ENCODE results near the gene DNAJC10. TPM values are rescaled to one million over a fixed set of nuclear protein-coding genes. Genes with fewer than 3 reads are reported as not detected.

The DNAJC10 gene
- total RNA-seq, 1 experiment from 2014 or later = 122 TPM

DNA sequence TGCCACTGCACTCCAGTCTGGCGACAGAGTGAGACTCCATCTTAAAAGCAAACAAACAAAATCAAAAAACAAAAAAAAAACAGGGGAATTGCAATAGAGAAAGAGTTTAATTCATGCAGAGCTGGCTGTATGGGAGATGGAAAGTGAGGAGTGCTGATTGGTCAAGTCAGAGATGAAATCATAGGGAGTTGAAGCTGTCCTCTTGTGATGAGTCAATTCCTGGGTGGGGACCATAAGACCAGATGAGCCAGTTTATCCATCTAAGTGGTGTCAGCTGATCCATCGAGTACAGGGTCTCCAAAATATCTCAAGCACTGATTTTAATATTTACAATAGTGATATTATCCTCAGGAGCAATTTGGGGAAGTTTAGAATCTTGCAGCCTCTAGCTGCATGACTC is 105.1 kb downstream of the DNAJC10 start:
- no peak for DNase-seq (ENCODE audit: low read depth in 1 of 2, low spot score in 2 of 2)
- H3K27ac ChIP-seq = no peak overlapping the region
- no peaks in the 10 kb centered on the region for H3K36me3 ChIP-seq
- H3K4me3 ChIP-seq = no peak overlapping the region
- H3K9me3 ChIP-seq (replicated peaks) = no peaks in the 10 kb centered on the region
- H3K27me3 ChIP-seq (replicated peaks) = 0 out of 2 replicates have a peak, but pooled peaks cover 2% of the 10 kb centered on the region
- no peaks in the 10 kb centered on the region for H3K4me1 ChIP-seq (replicated peaks)

DNA sequence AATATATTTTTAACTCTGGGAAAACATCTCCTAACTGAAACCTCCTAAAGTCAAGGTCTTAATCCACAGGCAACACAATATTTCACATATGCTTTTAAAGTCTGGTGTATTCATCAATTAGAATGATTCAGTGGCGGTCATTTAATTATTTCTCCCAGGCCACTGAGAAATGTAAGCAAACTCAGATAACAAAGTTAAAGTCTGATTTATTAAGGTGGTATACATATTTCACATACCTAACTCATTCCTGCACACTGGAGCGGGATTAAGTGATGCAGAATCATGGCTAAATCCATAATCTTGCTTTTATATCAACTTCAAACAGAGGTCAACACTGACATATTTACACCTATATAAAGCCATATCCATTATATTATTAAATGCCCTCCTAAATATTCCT is 106.7 kb downstream of the DNAJC10 start:
- no peaks in the 10 kb centered on the region for H3K9me3 ChIP-seq (replicated peaks)
- no peak for DNase-seq (ENCODE audit: low read depth in 1 of 2, low spot score in 2 of 2)
- H3K36me3 ChIP-seq = no peaks in the 10 kb centered on the region
- 0 out of 2 replicates have a peak, but pooled peaks cover 2% of the 10 kb centered on the region for H3K27me3 ChIP-seq (replicated peaks)
- H3K27ac ChIP-seq = no peak overlapping the region
- H3K4me3 ChIP-seq = no peak overlapping the region
- no peaks in the 10 kb centered on the region for H3K4me1 ChIP-seq (replicated peaks)

DNA sequence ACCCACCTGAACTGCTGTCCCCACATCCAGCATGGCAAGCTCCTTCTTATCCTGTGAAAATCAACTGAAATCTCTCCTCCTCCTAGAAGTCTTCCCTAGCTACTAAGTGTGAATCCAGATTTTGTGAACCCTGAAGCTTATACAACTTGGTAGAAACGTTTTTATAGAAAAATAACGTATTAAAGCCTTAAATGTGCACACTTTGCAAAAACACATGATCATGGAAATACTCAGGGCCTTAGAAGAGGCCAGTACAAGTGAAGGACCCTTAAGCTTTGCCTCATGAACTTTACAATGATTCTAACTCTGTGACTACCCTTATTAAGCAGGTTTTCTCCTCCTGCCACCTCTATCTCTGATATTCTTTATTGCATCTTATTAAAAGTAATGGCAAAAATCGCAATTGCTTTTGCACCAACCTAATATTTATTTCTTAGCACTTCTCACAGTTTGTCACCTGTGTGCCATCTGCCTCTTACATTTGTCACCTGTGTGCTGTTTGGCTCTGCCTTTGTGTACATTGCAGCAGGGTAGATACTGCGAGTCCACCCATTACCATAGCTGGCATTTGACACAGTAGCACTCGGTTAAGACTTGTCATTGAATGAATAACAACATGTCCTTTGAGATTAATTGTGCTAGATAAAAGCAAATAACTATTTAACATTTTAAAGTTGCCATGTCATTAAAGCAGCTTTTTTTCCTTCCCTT is 108.2 kb downstream of the DNAJC10 start:
- Histone ChIP-seq H3K27ac (no peak overlapping the region), H3K36me3 (no peaks in the 10 kb centered on the region), H3K4me3 (no peak overlapping the region), H3K4me1 (replicated peaks) (no peaks in the 10 kb centered on the region), H3K27me3 (replicated peaks) (0 out of 2 replicates have a peak, but pooled peaks cover 2% of the 10 kb centered on the region), H3K9me3 (replicated peaks) (no peaks in the 10 kb centered on the region)
- DNase-seq (ENCODE audit: low read depth in 1 of 2, low spot score in 2 of 2) = no peak

DNA sequence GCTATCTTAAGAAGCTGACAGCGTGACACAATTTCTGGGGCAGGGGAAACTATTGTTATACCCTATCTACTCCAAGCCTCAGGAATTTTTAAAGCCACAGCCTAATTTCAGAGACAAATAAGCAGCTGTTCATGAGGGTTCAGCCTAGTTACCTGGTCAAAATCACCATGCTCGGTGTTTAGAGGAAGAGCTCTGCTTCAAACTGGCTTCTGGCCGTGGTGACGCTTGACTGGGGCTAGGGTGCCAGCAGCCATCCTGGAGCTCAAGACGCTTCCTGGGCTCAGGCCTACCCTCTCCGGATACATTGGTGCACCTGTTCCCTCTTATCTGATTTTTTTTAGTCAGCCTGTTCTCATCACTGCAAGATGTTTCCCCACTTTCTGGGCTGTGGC is 108.7 kb downstream of the DNAJC10 start:
- Histone ChIP-seq H3K4me1 (replicated peaks) (no peaks in the 10 kb centered on the region), H3K36me3 (no peaks in the 10 kb centered on the region), H3K27me3 (replicated peaks) (peaks cover 2% of the 10 kb centered on the region; the same call in 1 of the 2 replicates), H3K4me3 (no peak overlapping the region), H3K9me3 (replicated peaks) (no peaks in the 10 kb centered on the region), H3K27ac (no peak overlapping the region)
- DNase-seq (ENCODE audit: low read depth in 1 of 2, low spot score in 2 of 2) = no peak

DNA sequence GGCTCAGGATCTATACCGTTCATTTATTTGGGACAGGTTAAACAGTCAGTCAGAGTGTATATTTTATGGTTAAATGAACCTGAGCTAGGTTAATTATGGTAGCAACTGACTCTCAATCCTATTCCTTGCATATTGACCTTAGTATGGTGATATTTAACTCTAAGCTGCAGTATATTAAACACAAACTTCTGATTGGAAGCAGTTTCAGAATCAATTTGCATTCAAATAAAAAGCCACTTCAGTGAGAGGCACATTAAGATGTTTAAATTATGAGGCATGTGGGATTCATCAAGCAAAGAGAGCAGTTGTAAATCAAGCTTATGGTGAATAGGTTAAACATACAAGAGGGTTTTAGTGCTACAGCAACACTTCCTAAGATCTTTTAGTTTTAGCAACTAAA is 110.0 kb downstream of the DNAJC10 start:
- DNase-seq (ENCODE audit: low read depth in 1 of 2, low spot score in 2 of 2) = no peak
- Histone ChIP-seq H3K4me1 (replicated peaks) (no peaks in the 10 kb centered on the region), H3K27ac (no peak overlapping the region), H3K27me3 (replicated peaks) (peaks cover 2% of the 10 kb centered on the region; the same call in 1 of the 2 replicates), H3K9me3 (replicated peaks) (no peaks in the 10 kb centered on the region), H3K36me3 (no peaks in the 10 kb centered on the region), H3K4me3 (no peak overlapping the region)

DNA sequence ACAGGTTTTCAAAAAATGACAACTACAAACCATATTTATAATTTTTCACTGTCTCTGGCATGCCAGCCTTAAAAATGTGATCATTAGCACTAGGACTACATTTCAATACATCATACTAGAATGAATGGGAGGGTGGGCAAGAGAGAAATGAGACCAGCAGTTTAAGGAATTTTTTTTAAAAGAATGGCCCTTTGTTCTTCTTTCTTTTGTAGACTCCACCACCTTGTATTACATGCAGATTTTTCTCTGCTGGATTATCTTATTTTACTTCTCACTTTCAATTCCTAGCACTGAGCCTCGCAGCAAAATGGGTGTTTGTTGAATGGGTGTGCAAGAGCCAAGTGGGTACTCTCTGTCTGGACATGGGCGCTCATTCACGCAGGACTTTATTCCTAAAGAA is 110.4 kb downstream of the DNAJC10 start:
- Histone ChIP-seq H3K27ac (no peak overlapping the region), H3K27me3 (replicated peaks) (peaks cover 2% of the 10 kb centered on the region; the same call in 1 of the 2 replicates), H3K4me1 (replicated peaks) (no peaks in the 10 kb centered on the region), H3K36me3 (no peaks in the 10 kb centered on the region), H3K4me3 (no peak overlapping the region), H3K9me3 (replicated peaks) (no peaks in the 10 kb centered on the region)
- DNase-seq (ENCODE audit: low read depth in 1 of 2, low spot score in 2 of 2) = no peak

DNA sequence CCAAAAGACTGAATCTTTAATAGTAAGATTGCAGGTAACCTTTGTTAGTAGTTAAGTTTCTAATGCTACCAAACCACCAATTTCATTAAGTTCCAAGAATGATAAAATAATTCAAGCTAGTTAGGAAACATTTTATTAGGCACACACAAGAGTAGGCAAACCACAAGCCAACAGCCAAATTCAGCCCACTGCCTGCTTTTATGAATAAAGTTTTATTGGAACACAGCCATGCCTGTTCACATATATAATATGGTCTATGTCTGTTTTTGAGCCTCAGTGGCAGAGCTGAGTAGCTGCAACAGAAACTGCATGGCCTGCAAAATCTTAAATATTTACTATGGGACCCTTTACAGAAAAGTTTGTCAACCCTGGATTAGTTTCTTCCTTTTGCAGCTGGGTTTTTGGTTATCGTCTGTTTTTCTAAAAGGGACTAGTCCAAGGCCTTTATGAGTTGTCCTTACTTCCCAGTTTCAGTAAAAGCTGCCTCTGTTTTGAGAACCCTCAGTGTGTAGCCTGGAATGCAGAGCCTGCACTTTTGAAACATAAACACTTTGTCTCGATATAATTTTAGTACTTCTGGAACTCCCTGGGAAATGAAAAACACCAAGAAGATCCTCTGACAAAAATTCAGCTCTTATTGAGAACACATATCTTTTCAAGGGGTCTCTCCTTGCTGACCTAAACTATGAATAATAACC is 111.3 kb downstream of the DNAJC10 start:
- no peak overlapping the region for H3K27ac ChIP-seq
- peaks cover 2% of the 10 kb centered on the region; the same call in 1 of the 2 replicates for H3K27me3 ChIP-seq (replicated peaks)
- no peak for DNase-seq (ENCODE audit: low read depth in 1 of 2, low spot score in 2 of 2)
- no peaks in the 10 kb centered on the region for H3K36me3 ChIP-seq
- H3K9me3 ChIP-seq (replicated peaks) = no peaks in the 10 kb centered on the region
- H3K4me3 ChIP-seq = no peak overlapping the region
- no peaks in the 10 kb centered on the region for H3K4me1 ChIP-seq (replicated peaks)

DNA sequence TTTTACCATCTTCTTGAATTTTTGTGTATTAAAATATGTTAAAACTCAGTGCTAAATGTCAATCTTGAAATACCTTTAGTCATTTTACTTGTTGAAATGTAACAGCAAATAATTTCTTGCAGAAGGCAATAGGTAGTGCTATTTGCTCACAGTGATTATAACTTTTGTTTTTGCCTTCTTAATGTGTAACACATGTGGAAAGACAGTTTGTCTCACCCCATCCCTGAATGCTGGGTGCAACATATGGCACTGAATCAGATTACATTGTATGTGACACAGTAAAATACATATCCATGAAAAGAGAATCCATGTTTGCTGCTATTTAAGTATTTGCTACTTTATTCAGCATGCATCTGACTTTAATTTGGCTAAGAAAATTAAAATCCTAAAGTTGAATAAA is 115.0 kb downstream of the DNAJC10 start:
- H3K4me1 ChIP-seq (replicated peaks) = no peaks in the 10 kb centered on the region

DNA sequence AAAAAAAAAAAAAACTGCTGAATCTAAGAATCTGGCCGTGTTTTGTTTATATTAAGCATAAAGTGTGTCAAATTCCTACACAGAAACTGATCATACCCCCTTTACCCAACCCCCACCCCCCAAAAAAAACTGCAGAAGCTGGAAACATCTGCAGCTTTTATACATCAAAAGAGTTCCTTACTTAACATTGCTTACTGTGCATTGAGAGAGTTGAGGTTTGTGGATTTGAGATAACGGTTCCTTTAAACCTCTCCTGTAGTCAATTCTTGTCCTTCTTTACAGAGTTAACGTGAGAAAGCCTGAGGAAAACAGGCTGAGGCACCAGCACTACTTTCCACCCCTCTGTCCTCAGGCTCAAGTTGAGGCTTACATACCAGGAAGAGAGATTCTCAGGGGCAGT is 115.9 kb downstream of the DNAJC10 start:
- H3K9me3 ChIP-seq (replicated peaks) = no peaks in the 10 kb centered on the region
- no peaks in the 10 kb centered on the region for H3K4me1 ChIP-seq (replicated peaks)
- H3K4me3 ChIP-seq = no peak overlapping the region
- no peaks in the 10 kb centered on the region for H3K36me3 ChIP-seq
- peaks cover 7% of the 10 kb centered on the region; the same call in 1 of the 2 replicates for H3K27me3 ChIP-seq (replicated peaks)
- no peak for DNase-seq (ENCODE audit: low read depth in 1 of 2, low spot score in 2 of 2)
- H3K27ac ChIP-seq = no peak overlapping the region

More for the DNA sequence above, 115.0 kb downstream of the DNAJC10 start:
- H3K27ac ChIP-seq = no peak overlapping the region
- H3K4me3 ChIP-seq = no peak overlapping the region
- H3K9me3 ChIP-seq (replicated peaks) = no peaks in the 10 kb centered on the region
- H3K27me3 ChIP-seq (replicated peaks) = peaks cover 3% of the 10 kb centered on the region; the same call in 1 of the 2 replicates
- no peaks in the 10 kb centered on the region for H3K36me3 ChIP-seq
- DNase-seq (ENCODE audit: low read depth in 1 of 2, low spot score in 2 of 2) = no peak

DNA sequence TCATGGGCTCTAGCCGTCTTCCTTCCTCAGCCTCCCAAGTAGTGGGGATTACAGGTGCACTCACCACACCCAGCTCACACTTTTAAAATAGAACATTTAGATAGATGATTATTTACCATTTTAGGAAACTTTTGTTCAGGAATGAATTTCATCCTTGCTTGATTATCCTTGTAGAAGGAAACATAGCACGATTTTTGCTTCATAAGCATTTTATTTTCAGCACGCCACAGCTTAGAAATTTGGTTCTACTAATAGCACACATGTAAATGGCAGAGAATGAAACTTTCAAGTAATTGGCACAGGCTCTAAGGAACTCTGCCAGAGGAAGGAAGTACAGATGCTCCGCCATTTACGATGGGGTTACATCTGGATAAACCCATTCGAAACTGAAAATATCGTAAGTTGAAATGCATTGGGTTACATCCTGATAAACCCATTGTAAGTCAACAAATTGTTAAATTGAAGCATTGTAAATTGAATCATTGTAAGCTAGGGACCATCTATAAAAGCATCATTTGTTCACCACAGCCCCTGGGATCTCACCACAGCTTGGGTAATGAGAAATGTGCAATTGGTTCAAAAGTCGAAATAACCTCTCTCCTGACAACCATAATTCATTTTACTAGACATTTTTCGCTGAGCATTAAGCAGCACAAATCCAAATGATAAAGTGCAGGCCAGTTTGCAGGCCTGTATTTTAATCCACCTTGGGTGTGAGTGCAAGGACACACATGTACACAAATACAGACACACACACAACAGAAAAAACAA is 117.2 kb downstream of the DNAJC10 start:
- H3K9me3 ChIP-seq (replicated peaks) = no peaks in the 10 kb centered on the region
- H3K27ac ChIP-seq = no peak overlapping the region
- DNase-seq (ENCODE audit: low read depth in 1 of 2, low spot score in 2 of 2) = no peak
- H3K4me3 ChIP-seq = no peak overlapping the region
- H3K27me3 ChIP-seq (replicated peaks) = peaks cover 12% of the 10 kb centered on the region
- no peaks in the 10 kb centered on the region for H3K36me3 ChIP-seq
- no peaks in the 10 kb centered on the region for H3K4me1 ChIP-seq (replicated peaks)

DNA sequence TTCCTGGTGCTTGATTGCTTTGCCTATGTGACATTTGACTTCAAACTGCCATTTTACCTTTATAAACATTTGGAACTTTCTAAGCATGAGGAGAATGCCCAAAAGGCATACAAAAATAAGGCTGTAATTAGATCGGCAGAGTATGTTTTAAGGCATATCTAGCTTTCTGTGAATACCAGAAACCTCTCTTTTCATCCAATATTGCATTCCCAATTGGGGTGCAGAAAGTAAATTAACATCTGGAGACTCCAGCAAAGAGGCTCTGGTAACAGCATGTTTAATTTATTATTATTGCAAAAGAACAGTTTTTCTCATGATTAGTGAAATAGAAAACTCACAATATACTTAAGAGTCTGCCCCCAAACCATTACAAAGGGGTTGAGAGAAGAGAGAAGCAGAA is 118.2 kb downstream of the DNAJC10 start:
- H3K9me3 ChIP-seq (replicated peaks) = no peaks in the 10 kb centered on the region

DNA sequence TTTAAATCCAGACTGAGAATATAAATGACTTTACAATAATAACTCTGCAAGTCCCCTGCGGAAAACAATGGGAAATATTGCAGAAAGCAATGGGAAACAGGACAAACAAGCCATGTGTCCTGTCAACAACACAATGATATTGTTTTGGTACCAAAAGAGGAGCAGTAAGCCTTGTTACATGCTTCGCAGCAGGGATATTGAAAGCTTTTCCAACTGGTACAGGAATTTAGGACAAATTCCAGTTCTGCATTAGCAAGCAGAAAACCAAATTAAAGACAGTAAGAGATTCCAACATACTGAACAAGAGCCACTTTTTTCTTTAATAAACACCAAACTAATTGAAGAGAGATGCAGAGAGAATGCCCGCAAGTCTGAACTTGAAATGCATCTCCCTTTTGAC is 120.4 kb downstream of the DNAJC10 start:
- no peak overlapping the region for H3K4me3 ChIP-seq
- no peaks in the 10 kb centered on the region for H3K36me3 ChIP-seq
- H3K4me1 ChIP-seq (replicated peaks) = no peaks in the 10 kb centered on the region
- no peak overlapping the region for H3K27ac ChIP-seq
- DNase-seq (ENCODE audit: low read depth in 1 of 2, low spot score in 2 of 2) = no peak
- no peaks in the 10 kb centered on the region for H3K9me3 ChIP-seq (replicated peaks)
- H3K27me3 ChIP-seq (replicated peaks) = peaks cover 12% of the 10 kb centered on the region

More for the DNA sequence above, 118.2 kb downstream of the DNAJC10 start:
- H3K4me1 ChIP-seq (replicated peaks) = no peaks in the 10 kb centered on the region
- DNase-seq (ENCODE audit: low read depth in 1 of 2, low spot score in 2 of 2) = no peak
- no peaks in the 10 kb centered on the region for H3K36me3 ChIP-seq
- no peak overlapping the region for H3K27ac ChIP-seq
- peaks cover 12% of the 10 kb centered on the region for H3K27me3 ChIP-seq (replicated peaks)
- H3K4me3 ChIP-seq = no peak overlapping the region
